Loucy (cell line): ENCODE measurements around the gene SLC9A9.

ENCODE experiments used
- CTCF ChIP-seq: fragments of 200-600 bp; sonication (generic); conservative IDR thresholded peaks from 2 replicates; pipeline ENCODE4 v1.5.1; 2014; ENCODE audit warnings: mild to moderate bottlenecking, antibody characterized with exemption, low read length
- EZH2phosphoT487 ChIP-seq: fragments of 200-600 bp; IDR thresholded peaks from 2 replicates; pipeline ENCODE4 v1.6.1; 2018; ENCODE audit warnings: antibody characterized with exemption, mild to moderate bottlenecking, moderate library complexity, borderline replicate concordance

GRCh38 chr3:143277531-143277930 lies 570.7 kb downstream of the SLC9A9 start:
- TF ChIP-seq CTCF: no peak
- TF ChIP-seq EZH2phosphoT487: no peak
